GM19463 (cell line): ENCODE measurements around the gene EIF4ENIF1.
"Not testable (repeated sequence)": the region's sequence is repeated elsewhere in the genome, so short reads cannot be mapped to it uniquely, and the experiment has no call there.

Experiments used
- ATAC-seq: cut with Tn5 transposase; IDR thresholded peaks from one replicate; pipeline ENCODE4 v1.9.1; 2021; ENCODE audit warnings: mild to moderate bottlenecking, moderate library complexity; ENCODE audit not compliant: unreplicated experiment

EIF4ENIF1 gene

DNA sequence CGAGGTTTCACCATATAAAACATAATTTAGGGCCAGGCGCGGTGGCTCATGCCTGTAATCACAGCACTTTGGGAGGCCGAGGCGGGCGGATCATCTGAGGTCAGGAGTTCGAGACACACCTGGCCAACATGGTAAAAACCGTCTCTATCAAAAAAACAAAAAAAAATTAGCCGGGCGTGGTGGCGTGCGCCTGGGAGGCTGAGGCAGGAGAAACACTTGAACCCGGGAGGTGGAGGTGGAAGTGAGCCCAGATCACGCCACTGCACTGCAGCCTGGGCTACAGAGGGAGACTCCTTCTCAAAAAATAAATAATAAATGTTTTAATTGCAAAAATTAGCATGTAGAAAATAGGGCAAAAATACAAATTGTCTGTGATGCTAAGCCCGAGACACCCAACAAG is 5.7 kb upstream of the EIF4ENIF1 start:
- ATAC-seq = no peak

DNA sequence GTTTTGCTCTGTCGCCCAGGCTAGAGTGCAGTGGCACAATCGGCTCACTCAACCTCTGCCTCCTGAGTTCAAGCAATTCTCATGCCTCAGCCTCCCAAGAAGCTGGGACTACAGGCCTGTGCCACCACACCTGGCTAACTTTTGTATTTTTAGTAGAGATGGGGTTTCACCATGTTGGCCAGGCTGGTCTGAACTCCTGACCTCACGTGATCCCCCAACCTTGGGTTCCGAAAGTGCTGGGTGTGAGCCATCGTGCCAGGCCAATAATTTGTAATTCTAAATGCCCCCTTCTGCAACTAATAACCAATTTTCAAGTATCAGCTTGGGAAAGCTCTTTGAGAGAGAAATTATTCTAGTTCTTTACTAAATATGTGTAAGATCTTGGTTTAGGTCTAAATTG is 3.7 kb upstream of the EIF4ENIF1 start:
- ATAC-seq = not testable (repeated sequence)

- ATAC-seq = no peak
Observed at GRCh38 chr22:31492151-31492550, 2.5 kb upstream of the EIF4ENIF1 start.

DNA sequence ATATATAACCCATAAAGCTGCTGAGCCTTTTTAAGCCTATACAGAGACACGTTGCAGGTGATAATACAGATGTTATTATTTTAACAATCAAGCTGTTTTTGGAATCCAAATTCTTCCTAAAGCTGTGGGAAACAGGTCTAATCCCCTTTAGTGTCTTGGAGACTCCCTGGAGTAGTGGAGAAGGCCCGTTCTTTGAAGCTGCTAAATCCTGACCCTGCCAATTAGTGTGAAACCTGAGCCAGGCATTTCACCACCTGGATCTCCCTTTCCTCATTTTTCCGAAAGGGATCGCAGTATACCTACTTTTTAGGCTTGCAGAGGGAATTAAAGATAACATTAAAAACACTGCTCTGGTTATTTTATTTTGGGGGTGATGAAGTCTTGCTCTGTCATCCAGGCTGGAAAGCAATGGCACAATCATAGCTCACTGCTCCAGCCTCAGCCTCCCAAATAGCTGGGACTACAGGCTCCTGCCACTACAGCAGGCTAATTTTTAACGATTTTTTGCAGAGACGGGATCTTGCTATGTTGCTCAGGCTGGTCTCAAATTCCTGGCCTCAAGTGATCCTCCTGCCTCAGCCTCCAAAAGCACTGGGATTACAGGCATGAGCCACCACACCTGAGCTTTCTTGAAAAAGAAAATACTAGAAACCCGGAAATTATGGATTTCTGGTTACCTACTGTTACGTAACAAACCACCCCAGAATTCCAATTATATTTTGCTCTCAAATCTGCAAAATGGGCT is 1.7 kb upstream of the EIF4ENIF1 start:
- no peak for ATAC-seq

DNA sequence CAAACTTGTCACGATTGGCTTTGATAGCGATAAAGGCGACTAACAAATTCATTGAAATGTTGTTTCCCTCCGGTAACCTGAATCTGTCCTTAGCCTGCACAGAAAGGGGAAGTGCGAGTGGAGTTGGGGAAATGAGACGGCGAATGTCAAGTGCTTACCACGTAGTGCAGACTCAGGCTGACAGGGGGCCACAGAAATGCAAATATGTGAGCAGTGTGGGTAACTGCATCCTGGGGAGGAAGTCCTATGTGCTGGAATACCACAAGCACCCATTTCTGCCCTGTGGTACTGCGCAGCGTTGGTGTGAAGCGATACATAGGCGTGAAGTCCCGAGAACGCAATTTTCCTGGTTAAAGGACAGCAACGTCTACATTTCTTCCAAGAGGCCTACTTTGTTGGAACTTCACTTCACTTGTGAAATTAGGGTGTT is 869 bp upstream of the EIF4ENIF1 start:
- peak; percentile 49 for ATAC-seq

GRCh38 chr22:31488988-31489617 is 539 bp downstream of the EIF4ENIF1 start:
- ATAC-seq = peak; percentile 3

GRCh38 chr22:31488346-31488883 is 1.2 kb downstream of the EIF4ENIF1 start:
- no peak for ATAC-seq

DNA sequence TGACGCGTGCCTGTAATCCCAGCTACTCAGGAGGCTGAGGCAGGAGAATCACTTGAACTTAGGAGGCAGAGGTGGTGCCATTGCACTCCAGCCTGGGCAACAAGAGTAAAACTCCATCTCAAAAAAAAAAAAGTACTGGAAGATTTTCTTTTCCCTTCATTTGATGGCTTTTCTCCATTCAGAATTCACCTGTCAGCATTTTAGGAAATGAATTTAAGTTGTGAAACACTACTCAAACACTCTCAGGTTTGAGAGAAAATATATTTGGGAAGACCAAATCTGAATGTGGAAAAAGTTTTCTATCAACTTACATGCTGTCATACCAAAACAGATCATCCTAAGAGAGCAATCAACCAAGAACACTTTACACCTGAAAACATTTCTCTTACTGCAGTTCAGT is 2.7 kb downstream of the EIF4ENIF1 start:
- no peak for ATAC-seq

- ATAC-seq = not testable (repeated sequence)
Observed at GRCh38 chr22:31486369-31486768, 3.3 kb downstream of the EIF4ENIF1 start.

DNA sequence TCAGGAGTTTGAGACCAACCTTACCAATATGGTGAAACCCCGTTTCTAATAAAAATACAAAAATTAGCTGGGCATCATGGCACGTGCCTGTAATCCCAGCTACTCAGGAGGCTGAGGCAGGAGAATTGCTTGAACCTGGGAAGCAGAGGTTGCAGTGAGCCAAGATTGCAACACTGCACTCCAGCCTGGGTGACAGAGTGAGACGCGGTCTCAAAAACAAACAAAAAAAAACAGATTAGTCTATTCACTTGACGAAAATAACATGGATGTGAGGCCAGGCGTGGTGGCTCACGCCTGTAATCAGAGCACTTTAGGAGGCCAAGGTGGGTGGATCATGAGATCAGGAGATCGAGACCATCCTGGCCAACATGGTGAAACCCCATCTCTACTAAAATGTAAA is 7.2 kb downstream of the EIF4ENIF1 start:
- not testable (repeated sequence) for ATAC-seq

- no peak for ATAC-seq
Observed at GRCh38 chr22:31481129-31481528, 8.5 kb downstream of the EIF4ENIF1 start.

DNA sequence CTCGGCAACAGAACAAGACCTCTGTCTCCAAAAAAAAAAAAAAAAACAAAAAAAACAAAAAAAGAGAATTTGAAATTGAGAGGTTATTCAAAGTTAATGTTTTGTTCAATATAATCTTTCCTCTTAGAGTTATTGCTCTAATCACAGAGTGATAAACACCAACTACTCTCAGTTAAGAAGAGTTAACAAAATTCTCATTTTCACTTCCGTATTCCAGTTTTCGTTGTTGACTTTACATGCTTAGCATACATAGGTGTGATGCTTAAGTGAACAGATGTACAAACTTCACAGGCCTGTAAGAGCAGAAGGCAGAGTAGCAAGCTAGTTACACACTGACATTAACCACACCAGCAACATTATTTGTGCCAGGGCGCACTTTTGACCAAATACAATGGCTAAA is 12.3 kb downstream of the EIF4ENIF1 start:
- peak; percentile 61 for ATAC-seq

DNA sequence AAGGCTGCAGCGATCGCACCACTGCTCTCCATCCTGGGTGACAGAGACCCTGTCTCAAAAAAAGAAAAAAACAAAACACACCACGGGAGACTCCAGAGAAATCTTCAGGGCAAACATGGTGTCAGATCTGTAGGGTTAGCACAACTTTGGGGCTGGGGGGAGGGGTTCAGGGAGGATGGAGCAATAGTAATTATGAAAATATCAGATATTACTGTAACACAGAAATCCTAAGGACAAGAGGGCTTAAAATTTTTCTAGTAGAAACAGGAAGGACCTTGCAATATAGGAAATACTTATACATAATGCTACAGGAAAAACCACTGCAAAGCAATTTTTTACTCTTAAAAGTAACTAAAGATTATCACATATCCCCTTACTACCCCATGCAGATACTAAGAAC is 13.8 kb downstream of the EIF4ENIF1 start:
- ATAC-seq = no peak

DNA sequence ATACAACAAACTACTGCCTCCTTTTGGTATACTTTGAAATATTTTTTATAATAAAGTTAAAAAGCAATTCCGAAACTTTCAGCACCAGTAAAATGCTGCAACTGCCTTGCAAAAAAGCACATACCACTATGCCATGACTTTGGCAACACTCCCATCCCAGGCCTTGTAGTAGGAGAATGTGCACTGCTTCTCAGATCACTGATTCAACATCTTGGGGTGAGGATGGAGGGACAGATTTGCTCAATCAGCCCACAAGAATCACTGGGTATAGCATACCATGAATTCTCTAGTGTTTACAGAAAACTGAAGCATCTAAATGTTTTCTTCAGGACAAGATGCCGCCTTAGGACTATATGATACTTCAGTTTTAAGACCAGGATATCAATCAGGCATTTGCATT is 14.9 kb downstream of the EIF4ENIF1 start:
- no peak for ATAC-seq

DNA sequence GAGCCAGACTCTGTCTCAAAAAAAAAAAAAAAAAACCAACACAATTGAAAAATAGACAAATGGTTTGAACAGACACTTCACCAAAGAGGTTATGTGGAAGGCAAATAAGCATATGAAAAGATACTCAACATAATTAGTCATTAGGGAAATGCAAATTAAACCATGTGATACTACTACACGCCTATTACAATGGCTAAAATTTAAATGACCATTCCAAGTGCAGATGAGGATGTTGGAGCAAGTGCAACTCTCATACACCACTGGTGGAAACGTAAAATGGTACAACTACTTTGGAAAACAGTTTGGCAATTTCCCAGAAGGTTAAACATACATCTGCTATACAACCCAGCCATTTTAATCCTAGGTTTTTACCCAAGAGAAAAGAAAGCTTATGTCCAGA is 24.3 kb downstream of the EIF4ENIF1 start:
- ATAC-seq = no peak

GRCh38 chr22:31461699-31462098 is 27.9 kb downstream of the EIF4ENIF1 start:
- no peak for ATAC-seq

DNA sequence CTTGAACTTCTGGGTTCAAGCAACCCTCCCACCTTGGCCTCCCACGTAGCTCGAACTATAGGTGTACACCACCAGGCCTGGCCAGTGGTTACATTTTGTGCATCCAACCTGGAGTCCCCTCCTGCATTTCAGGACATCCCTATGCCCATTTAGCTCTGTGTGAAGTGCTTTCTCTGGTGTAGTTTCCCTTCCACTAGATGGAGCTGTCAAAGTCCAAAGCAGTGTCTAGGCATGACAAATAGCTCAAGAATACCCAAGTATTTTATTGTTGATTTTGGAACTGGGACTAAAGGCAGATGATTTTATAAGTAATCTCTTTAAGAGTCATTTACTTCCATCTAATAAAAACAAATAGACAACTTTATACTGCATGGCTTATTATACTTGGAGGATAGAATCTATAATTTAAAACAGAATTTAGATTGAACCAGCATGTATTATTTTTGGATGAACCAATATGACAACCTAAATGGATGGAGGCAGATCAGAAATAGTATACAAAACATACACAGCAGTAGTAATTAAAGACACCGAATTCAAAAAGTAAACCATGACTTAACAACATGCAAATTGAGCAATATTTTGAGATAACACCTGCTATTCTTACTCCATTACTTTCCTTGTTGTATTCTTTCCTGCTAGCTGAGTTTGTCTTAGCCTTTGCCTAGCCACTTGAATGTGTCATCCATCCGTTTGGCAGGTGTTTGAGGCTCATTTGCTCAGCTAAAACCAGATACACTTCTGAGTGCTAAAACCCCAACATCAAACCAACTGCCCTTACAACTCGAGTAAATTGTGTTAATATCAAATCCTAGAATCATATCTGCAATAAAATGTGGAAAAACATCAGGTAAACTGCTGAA is 37.7 kb downstream of the EIF4ENIF1 start:
- ATAC-seq = no peak

- ATAC-seq = no peak
Observed at GRCh38 chr22:31449506-31449905, 40.1 kb downstream of the EIF4ENIF1 start.

DNA sequence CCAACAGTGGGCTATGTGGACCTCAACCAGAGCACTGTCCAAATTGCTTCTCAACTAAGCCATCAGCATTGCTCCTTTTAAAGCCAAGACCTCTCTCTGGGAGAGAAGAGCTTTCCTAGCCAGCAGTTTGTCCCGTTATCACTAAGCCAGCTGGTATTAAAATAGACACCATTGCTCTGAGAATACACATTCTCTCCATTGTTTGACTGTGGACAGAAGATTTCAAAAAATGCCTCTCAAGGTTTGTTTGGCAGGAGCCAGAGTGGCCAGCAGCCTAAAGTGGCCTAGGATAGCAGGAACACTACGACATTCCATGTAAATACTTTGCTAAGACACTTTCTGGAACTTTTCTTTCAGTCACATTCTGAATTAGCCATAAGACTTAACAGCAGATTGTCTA is 41.3 kb downstream of the EIF4ENIF1 start:
- ATAC-seq = no peak

- no peak for ATAC-seq
Observed at GRCh38 chr22:31447337-31447736, 42.3 kb downstream of the EIF4ENIF1 start.

DNA sequence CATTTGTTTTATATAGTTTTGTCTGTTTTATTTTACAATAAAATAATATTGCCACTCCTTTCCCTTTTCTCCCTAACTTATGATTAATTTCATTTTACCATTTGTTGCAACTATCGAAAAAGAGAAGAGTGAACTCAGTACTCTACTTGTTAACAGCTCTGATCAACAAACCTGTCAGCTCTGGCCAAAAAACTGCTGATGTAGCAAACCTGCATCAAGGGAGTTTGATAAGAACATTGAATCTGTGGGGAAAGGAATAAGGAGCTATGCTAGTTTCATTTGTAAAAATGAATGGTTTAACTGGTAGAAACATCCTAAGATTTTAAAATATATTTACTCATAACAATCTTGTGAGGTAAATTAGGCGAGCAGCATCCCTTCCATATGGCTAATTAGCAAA is 42.9 kb downstream of the EIF4ENIF1 start:
- ATAC-seq = no peak
